ENCODE results near the gene CYP3A5.
"Not testable (repeated sequence)": the region's sequence is repeated elsewhere in the genome, so short reads cannot be mapped to it uniquely, and the experiment has no call there.

The CYP3A5 gene

GRCh38 chr7:99679400-99680191, at the start of gene CYP3A5:
TSS of gene CYP3A5 (minus strand) at chr7:99679996. CDS start at chr7:99679896, 100 bp downstream.
- in situ Hi-C loops (cut with HindIII; ENCODE audit: low pct_ligation_motif_present, low sequenced_read_pairs) = no loop called here
- DNase-seq = no peak
- H3K27ac ChIP-seq = no peak within 1 kb of the TSS

GRCh38 chr7:99728615-99729014, 48.8 kb upstream of the CYP3A5 start:
- no peak overlapping the region for H3K27ac ChIP-seq
- no peaks in the 10 kb centered on the region for H3K36me3 ChIP-seq (replicated peaks)
- no peaks in the 10 kb centered on the region for H3K27me3 ChIP-seq (replicated peaks)
- no peak for DNase-seq
- no peak overlapping the region for H3K4me3 ChIP-seq (ENCODE audit: low read depth, low read length)
- no peak for TF ChIP-seq CTCF (IDR thresholded peaks at IDR 0.05; ENCODE audit: low read depth, low read length, missing control alignments)
- in situ Hi-C loops (cut with HindIII; ENCODE audit: low pct_ligation_motif_present, low sequenced_read_pairs) = no loop called here

More at GRCh38 chr7:99679400-99680191, at the start of gene CYP3A5:
- no peaks in the 10 kb centered on the region for H3K27me3 ChIP-seq (replicated peaks)
- no peak for TF ChIP-seq CTCF (IDR thresholded peaks at IDR 0.05; ENCODE audit: low read depth, low read length, missing control alignments)
- no peaks in the 10 kb centered on the region for H3K36me3 ChIP-seq (replicated peaks)
- no peak within 1 kb of the TSS for H3K4me3 ChIP-seq (ENCODE audit: low read depth, low read length)

- H3K27ac ChIP-seq; H3K27me3 ChIP-seq (replicated peaks); in situ Hi-C loops (cut with HindIII; ENCODE audit: low pct_ligation_motif_present, low sequenced_read_pairs); H3K36me3 ChIP-seq (replicated peaks); DNase-seq; H3K4me3 ChIP-seq (ENCODE audit: low read depth, low read length): not testable (repeated sequence)
These were observed 43.4 kb upstream of the CYP3A5 start for GRCh38 chr7:99723201-99723600.

GRCh38 chr7:99720800-99721595, 41.2 kb upstream of the CYP3A5 start:
- Histone ChIP-seq H3K4me3 (ENCODE audit: low read depth, low read length) (no peak overlapping the region), H3K27ac (no peak overlapping the region), H3K36me3 (replicated peaks) (no peaks in the 10 kb centered on the region), H3K27me3 (replicated peaks) (no peaks in the 10 kb centered on the region)
- TF ChIP-seq CTCF (IDR thresholded peaks at IDR 0.05; ENCODE audit: low read depth, low read length, missing control alignments) = no peak
- no peak for DNase-seq
- in situ Hi-C loops (cut with HindIII; ENCODE audit: low pct_ligation_motif_present, low sequenced_read_pairs) = no loop called here

- no peak overlapping the region for H3K4me3 ChIP-seq (ENCODE audit: low read depth, low read length)
- H3K36me3 ChIP-seq (replicated peaks) = no peaks in the 10 kb centered on the region
- no peaks in the 10 kb centered on the region for H3K27me3 ChIP-seq (replicated peaks)
- in situ Hi-C loops (cut with HindIII; ENCODE audit: low pct_ligation_motif_present, low sequenced_read_pairs) = no loop called here
- TF ChIP-seq CTCF (IDR thresholded peaks at IDR 0.05; ENCODE audit: low read depth, low read length, missing control alignments) = no peak
- no peak overlapping the region for H3K27ac ChIP-seq
- DNase-seq = no peak
These were observed 40.4 kb upstream of the CYP3A5 start for GRCh38 chr7:99719996-99720769.

All from brain microvascular endothelial cell (primary cell).